Measurements from ENCODE around the gene WFS1. TPM values are rescaled to one million over a fixed set of nuclear protein-coding genes. Genes with fewer than 3 reads are reported as not detected.
A peak's percentile ranks its signal among the peaks of the same experiment; 100 is the strongest.

The WFS1 gene
- total RNA-seq = 68.1 TPM

- DNase-seq (ENCODE audit: low spot score) = peak; percentile 99
Observed at GRCh38 chr4:6269616-6270511, at the start of gene WFS1. WFS1 (plus strand) TSS chr4:6269850; CDS start chr4:6277456, 7,606 bp downstream.

- no peak for DNase-seq (ENCODE audit: low spot score)
Observed at GRCh38 chr4:6221301-6221850, 48.3 kb upstream of the WFS1 start.

- DNase-seq (ENCODE audit: low spot score) = no peak
Observed at GRCh38 chr4:6221851-6222760, 47.5 kb upstream of the WFS1 start.

- DNase-seq (ENCODE audit: low spot score) = no peak
Observed at GRCh38 chr4:6222761-6223292, 46.8 kb upstream of the WFS1 start.

- no peak for DNase-seq (ENCODE audit: low spot score)
Observed at GRCh38 chr4:6224735-6225134, 44.9 kb upstream of the WFS1 start.

- DNase-seq (ENCODE audit: low spot score) = no peak
Observed at GRCh38 chr4:6225469-6225868, 44.2 kb upstream of the WFS1 start.

GRCh38 chr4:6226506-6226905 is 43.1 kb upstream of the WFS1 start:
- DNase-seq (ENCODE audit: low spot score) = no peak

- no peak for DNase-seq (ENCODE audit: low spot score)
Observed at GRCh38 chr4:6227412-6228157, 42.1 kb upstream of the WFS1 start.

- DNase-seq (ENCODE audit: low spot score) = no peak
Observed at GRCh38 chr4:6228158-6229067, 41.2 kb upstream of the WFS1 start.

- DNase-seq (ENCODE audit: low spot score) = no peak
Observed at GRCh38 chr4:6229095-6229494, 40.6 kb upstream of the WFS1 start.

GRCh38 chr4:6229671-6230501 is 39.8 kb upstream of the WFS1 start:
- no peak for DNase-seq (ENCODE audit: low spot score)

- DNase-seq (ENCODE audit: low spot score) = no peak
Observed at GRCh38 chr4:6230502-6230785, 39.2 kb upstream of the WFS1 start.

GRCh38 chr4:6230827-6231662 is 38.6 kb upstream of the WFS1 start:
- no peak for DNase-seq (ENCODE audit: low spot score)

- DNase-seq (ENCODE audit: low spot score) = no peak
Observed at GRCh38 chr4:6231663-6232165, 37.9 kb upstream of the WFS1 start.

- DNase-seq (ENCODE audit: low spot score) = peak; percentile 25
Observed at GRCh38 chr4:6232836-6233785, 36.5 kb upstream of the WFS1 start.

GRCh38 chr4:6233929-6234328 is 35.7 kb upstream of the WFS1 start:
- peak; percentile 25 for DNase-seq (ENCODE audit: low spot score)

GRCh38 chr4:6235012-6235411 is 34.6 kb upstream of the WFS1 start:
- no peak for DNase-seq (ENCODE audit: low spot score)
